ENCODE data around the gene SPOCD1. TPM values are rescaled to one million over a fixed set of nuclear protein-coding genes. Genes with fewer than 3 reads are reported as not detected.

SPOCD1 gene
- total RNA-seq, 1 donor from 2014 or later, result 1.1 TPM

DNA sequence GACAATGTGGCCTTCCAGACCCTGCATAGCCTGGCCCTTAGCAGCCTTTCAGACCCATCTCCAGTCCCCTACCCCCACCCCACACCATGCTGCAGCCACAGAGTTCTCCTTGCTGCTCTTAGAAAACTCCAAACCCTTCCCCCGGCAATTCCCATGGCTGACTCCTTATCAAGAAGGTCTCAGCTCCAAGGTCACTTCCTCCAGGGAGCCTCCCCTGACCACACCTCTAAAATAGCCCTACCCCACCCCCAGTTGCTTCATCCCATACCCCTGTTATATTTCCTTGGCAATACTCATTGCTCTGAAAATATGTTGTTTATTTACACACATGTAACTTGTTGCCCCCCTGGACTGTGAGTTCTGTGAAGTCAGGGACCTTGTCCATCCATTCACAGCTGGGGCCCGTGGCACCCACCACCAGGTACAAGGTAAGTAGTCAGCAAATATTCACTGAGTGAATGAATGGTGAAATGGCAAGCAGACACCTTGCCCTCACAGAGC lies 47.4 kb downstream of the SPOCD1 start:
- Mint-ChIP-seq H3K36me3 (peaks cover 4% of the 10 kb centered on the region), H3K27me3 (peaks cover 69% of the 10 kb centered on the region), H3K27ac (no peak overlapping the region), H3K4me1 (ENCODE audit: unreplicated experiment) (peaks cover 42% of the 10 kb centered on the region), H3K9me3 (no peaks in the 10 kb centered on the region), H3K4me3 (no peak overlapping the region)
- DNase-seq (ENCODE audit: extremely low spot score, unreplicated experiment), result no peak
- TF ChIP-seq, protein P1, sequence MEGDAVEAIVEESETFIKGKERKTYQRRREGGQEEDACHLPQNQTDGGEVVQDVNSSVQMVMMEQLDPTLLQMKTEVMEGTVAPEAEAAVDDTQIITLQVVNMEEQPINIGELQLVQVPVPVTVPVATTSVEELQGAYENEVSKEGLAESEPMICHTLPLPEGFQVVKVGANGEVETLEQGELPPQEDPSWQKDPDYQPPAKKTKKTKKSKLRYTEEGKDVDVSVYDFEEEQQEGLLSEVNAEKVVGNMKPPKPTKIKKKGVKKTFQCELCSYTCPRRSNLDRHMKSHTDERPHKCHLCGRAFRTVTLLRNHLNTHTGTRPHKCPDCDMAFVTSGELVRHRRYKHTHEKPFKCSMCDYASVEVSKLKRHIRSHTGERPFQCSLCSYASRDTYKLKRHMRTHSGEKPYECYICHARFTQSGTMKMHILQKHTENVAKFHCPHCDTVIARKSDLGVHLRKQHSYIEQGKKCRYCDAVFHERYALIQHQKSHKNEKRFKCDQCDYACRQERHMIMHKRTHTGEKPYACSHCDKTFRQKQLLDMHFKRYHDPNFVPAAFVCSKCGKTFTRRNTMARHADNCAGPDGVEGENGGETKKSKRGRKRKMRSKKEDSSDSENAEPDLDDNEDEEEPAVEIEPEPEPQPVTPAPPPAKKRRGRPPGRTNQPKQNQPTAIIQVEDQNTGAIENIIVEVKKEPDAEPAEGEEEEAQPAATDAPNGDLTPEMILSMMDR (conservative IDR thresholded peaks at IDR 0.05), result no peak

DNA sequence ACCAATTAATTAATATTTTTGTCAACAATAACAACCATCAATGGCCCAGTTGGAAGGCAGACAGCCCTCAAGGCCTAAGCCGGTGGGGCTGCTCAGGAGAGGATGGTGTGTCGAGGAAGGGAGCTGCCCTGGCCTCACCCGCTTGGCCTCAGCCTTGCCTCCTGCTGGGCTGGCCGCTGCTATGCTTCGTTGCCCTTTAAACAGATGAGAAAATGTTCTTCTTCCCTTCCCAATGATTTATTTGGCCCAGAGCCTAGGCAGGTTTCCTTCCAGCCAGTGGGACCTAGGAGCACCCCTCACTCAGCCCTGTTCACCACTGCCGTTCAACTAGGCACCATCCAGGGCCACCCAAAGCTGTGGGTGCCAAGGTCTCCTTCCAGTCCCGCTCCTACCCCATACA lies 48.6 kb downstream of the SPOCD1 start:
- H3K4me3 Mint-ChIP-seq, result no peak overlapping the region
- peaks cover under 1% of the 10 kb centered on the region for H3K36me3 Mint-ChIP-seq
- no peaks in the 10 kb centered on the region for H3K9me3 Mint-ChIP-seq
- DNase-seq (ENCODE audit: extremely low spot score, unreplicated experiment), result no peak
- peaks cover 65% of the 10 kb centered on the region for H3K27me3 Mint-ChIP-seq
- TF ChIP-seq, protein P1 (conservative IDR thresholded peaks at IDR 0.05), result no peak
- H3K27ac Mint-ChIP-seq, result no peak overlapping the region
- peaks cover 38% of the 10 kb centered on the region for H3K4me1 Mint-ChIP-seq (ENCODE audit: unreplicated experiment)

DNA sequence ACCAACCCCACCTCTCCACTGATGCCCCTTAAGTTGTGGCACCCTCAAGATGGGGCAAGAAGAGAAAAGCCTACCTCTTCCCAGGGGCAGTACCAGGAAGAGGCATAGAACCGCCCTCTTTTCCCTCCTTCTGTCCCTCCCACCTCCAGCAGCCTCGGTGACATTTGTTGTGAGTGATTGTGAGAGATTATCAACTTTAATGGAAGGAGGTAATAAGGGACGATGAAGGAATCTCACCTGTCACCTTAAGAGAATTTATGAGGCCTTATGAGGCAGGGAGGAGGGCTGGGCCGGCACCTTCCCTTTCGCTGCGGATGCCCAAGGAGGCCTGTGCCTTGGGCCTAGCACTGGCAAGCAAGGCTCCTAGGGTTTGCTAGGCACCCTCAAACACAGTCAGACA lies 50.3 kb downstream of the SPOCD1 start:
- DNase-seq (ENCODE audit: extremely low spot score, unreplicated experiment), result no peak
- peak overlapping the region; percentile 20 for H3K4me3 Mint-ChIP-seq
- H3K4me1 Mint-ChIP-seq (ENCODE audit: unreplicated experiment), result peaks cover 31% of the 10 kb centered on the region
- no peaks in the 10 kb centered on the region for H3K9me3 Mint-ChIP-seq
- TF ChIP-seq, protein P1 (conservative IDR thresholded peaks at IDR 0.05), result no peak
- no peak overlapping the region for H3K27ac Mint-ChIP-seq
- peaks cover 57% of the 10 kb centered on the region for H3K27me3 Mint-ChIP-seq
- H3K36me3 Mint-ChIP-seq, result no peaks in the 10 kb centered on the region

DNA sequence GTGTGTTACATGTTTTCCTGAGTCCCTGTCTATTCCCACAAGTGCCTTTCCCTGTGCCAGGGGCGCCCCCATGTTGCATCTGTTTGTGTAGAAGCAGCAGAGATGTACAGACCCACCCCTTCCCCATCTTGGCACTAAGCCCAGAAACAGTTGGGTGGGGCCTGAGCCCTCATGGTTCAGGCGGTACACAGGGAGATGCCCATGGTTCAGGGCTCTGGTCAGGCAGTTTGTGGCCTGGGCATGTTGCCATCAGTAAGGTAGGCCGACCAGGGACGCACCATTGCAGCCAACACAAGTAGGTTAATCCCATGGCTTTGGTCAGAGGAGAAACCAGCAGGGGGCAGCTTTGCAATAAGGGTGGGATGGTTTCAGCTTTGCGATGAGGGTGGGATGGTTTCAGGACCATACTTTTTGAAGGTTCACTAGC lies 50.8 kb downstream of the SPOCD1 start:
- TF ChIP-seq, protein P1 (conservative IDR thresholded peaks at IDR 0.05), result peak; percentile 55
- Mint-ChIP-seq H3K4me1 (ENCODE audit: unreplicated experiment) (peaks cover 28% of the 10 kb centered on the region), H3K36me3 (no peaks in the 10 kb centered on the region), H3K9me3 (no peaks in the 10 kb centered on the region), H3K27me3 (peaks cover 55% of the 10 kb centered on the region), H3K27ac (no peak overlapping the region), H3K4me3 (peak overlapping the region; percentile 90)
- no peak for DNase-seq (ENCODE audit: extremely low spot score, unreplicated experiment)

DNA sequence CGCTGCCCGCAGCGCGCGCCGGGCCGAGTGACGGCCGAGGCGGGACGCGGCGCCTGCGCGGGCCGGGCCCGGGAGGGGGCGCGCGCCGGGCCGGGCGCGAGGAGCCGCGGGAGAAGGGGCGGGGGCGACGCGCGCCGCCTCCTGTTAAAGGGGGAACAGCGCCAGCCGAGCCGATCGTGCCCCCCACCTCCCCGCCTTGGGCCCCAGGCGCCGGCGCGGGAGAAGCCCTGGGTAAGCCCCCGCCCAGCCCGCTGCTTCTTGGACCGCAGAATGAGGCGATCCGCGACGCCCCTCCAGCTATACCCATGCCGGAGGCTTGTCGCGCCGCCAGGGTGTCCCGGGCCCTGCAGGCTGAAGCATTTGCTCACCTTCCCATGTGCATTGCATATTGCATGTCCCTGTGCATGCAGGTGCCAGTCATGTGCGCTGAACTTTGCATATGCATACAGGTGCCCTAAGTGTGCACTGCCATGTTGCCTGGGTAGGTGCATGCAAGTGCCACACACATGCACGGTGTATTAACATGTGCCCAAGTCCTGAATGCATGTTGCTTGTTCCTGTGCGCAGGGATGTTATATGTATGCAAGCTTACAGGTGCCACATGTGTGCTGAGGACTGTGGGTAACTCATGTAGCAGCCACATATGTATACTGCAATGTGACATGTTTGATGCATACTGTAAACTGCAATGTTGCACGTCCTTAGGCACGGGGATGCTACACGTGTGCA lies 51.3 kb downstream of the SPOCD1 start, which contains the start of gene ADGRB2:
ADGRB2 (minus strand) TSS at position 29 of the 729 bp plus-strand sequence. CDS start 7,119 bp downstream, outside the sequence.
- H3K27ac Mint-ChIP-seq, result no peak within 1 kb of the TSS
- TF ChIP-seq, protein P1 (conservative IDR thresholded peaks at IDR 0.05), result peak; percentile 35
- H3K36me3 Mint-ChIP-seq, result no peaks in the 10 kb centered on the region
- H3K27me3 Mint-ChIP-seq, result peaks cover 57% of the 10 kb centered on the region
- DNase-seq (ENCODE audit: extremely low spot score, unreplicated experiment), result no peak
- peak within 1 kb of the TSS; percentile 90 for H3K4me3 Mint-ChIP-seq
- H3K9me3 Mint-ChIP-seq, result no peaks in the 10 kb centered on the region
- peaks cover 23% of the 10 kb centered on the region for H3K4me1 Mint-ChIP-seq (ENCODE audit: unreplicated experiment)

Data from type B pancreatic cell (in vitro differentiated cells).